HL-60 (cell line): ENCODE data around the gene PTPRK.

Source experiments
- DNase-seq, 2 experiments: peaks; one replicate each; pipeline ENCODE4 v3.0.0-alpha.2; 2010 to 2020; ENCODE audit warnings: low read depth in 1 of 2, low spot score in 1 of 2
- H3K27ac ChIP-seq: fragments of 250-450 bp; sonication (Bioruptor Pico); replicated peaks from 2 replicates; pipeline ENCODE4 v1.5.1; 2020; ENCODE audit warnings: mild to moderate bottlenecking, moderate library complexity
- H3K27me3 ChIP-seq: fragments of 250-450 bp; sonication (Bioruptor Pico); 2 replicates; pipeline ENCODE4 v1.5.1; 2021; ENCODE audit warnings: mild to moderate bottlenecking, moderate library complexity; ENCODE audit not compliant: insufficient read depth, poor library complexity, severe bottlenecking
- H3K4me3 ChIP-seq: replicated peaks from 2 replicates; pipeline ENCODE4 v1.5.1; 2011; ENCODE audit warnings: mild to moderate bottlenecking, control low read depth, low read length; ENCODE audit not compliant: insufficient read depth
- CTCF ChIP-seq: IDR thresholded peaks from one replicate; pipeline ENCODE4 v1.5.1; 2011; ENCODE audit warnings: low read length, control low read depth, inconsistent platforms; ENCODE audit not compliant: insufficient read depth
- GABPA ChIP-seq: IDR thresholded peaks from 2 replicates; pipeline ENCODE4 v1.6.1; 2012; ENCODE audit warnings: low read depth
- POLR2AphosphoS5 ChIP-seq: IDR thresholded peaks from 2 replicates; pipeline ENCODE4 v1.6.1; 2012; ENCODE audit warnings: low read depth
- REST ChIP-seq: IDR thresholded peaks from 2 replicates; pipeline ENCODE4 v1.6.1; 2012; ENCODE audit warnings: low read depth; ENCODE audit not compliant: insufficient replicate concordance
- SPI1 ChIP-seq: IDR thresholded peaks from 2 replicates; pipeline ENCODE4 v1.6.1; 2012; ENCODE audit warnings: low read depth, mild to moderate bottlenecking, borderline replicate concordance

The PTPRK gene

GRCh38 chr6:128252341-128253176, 267.8 kb downstream of the PTPRK start:
- Histone ChIP-seq H3K4me3 (no peak overlapping the region), H3K27ac (no peak overlapping the region), H3K27me3 (no peaks in the 10 kb centered on the region)
- no peak for DNase-seq
- TF ChIP-seq GABPA (no peak), SPI1 (no peak), POLR2AphosphoS5 (no peak), CTCF (no peak), REST (no peak)

- no peaks in the 10 kb centered on the region for H3K27me3 ChIP-seq
- DNase-seq, result no peak
- no peak overlapping the region for H3K4me3 ChIP-seq
- TF ChIP-seq CTCF, result no peak
- TF ChIP-seq REST, result no peak
- TF ChIP-seq GABPA, result no peak
- no peak for TF ChIP-seq POLR2AphosphoS5
- H3K27ac ChIP-seq, result no peak overlapping the region
These were observed 268.7 kb downstream of the PTPRK start for GRCh38 chr6:128251445-128252340.

GRCh38 chr6:128250370-128251070, 269.9 kb downstream of the PTPRK start:
- no peak overlapping the region for H3K27ac ChIP-seq
- no peak overlapping the region for H3K4me3 ChIP-seq
- TF ChIP-seq REST (no peak), SPI1 (no peak), GABPA (no peak), CTCF (no peak)
- no peaks in the 10 kb centered on the region for H3K27me3 ChIP-seq
- no peak for DNase-seq
